Stimulated activated naive CD4-positive, alpha-beta T cell treated with Interleukin-2 at 50 U/mL for 16 hours (primary cell): ENCODE results near the gene PPARA.

ENCODE experiments used
- DNase-seq: peaks from one replicate; lab custom pipeline; 2025; lab: John Stamatoyannopoulos, UW

PPARA gene

DNA sequence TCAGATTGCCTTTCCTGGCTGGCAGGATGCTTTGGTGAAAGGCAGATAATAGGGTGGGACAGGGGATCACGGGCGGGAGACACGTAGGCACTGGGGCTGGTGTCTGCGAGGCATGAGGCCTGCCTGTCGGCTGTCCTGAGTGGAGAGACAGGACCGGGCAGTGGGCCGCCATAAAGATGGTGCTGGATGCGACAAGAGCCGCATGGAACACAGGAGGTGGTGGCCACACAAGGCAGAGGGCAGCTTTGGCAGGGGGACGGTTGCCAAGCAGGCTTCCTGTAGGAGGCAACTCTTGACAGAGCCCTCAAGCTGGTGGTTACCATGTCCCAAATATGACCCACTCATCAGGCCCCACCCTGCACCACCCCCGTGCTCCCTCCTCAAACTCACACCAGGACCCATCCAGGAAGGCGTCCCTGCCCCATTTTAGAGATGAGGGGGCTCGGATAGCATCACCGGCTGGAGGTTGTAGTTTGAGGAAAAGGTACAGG, 4.9 kb upstream of the PPARA start:
- no peak for DNase-seq

- no peak for DNase-seq
Measured at GRCh38 chr22:46145896-46146295, 4.4 kb upstream of the PPARA start.

- DNase-seq = no peak
Measured at GRCh38 chr22:46146329-46146728, 4.0 kb upstream of the PPARA start.

- no peak for DNase-seq
Measured at GRCh38 chr22:46147061-46147460, 3.3 kb upstream of the PPARA start.

DNA sequence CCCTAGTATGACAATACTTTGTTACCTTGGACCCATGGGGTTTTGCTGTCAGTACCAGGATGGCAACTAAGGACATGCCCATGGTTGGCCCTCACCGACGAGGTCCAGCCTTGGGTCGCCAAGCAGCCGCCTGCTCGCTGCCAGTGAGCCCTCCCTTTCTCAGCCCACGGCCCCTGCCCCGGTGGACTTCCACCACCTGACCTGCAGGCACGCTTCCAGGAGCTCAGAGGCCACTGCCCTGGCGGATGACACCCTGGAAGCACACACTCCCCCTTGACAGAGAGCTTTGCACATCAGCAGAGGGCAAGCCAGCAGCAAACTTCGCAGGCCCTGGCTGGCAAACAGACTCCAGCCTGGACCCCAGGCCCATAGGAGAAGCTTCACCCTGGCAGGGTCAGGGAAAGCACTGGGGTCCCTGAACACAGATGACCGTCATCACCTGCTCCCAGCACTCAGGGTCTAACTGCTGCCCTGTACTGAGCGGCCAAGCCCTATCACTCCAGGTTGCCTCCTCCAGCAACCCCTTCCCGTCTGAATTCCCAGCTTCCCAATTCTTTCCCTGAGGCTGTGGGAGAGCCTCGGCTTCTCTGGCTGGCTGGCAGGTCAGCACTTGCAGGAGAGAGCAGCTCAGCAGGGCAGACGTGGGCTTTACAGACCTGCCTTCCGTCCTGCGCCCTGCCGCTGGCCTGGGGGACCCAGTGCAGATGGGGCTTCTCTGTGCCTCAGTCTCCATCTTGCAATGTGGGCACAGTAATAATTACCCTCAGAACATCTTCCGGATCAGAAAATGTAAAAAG, 2.7 kb upstream of the PPARA start:
- DNase-seq = no peak

GRCh38 chr22:46148336-46148735, 2.0 kb upstream of the PPARA start:
- DNase-seq = no peak

DNA sequence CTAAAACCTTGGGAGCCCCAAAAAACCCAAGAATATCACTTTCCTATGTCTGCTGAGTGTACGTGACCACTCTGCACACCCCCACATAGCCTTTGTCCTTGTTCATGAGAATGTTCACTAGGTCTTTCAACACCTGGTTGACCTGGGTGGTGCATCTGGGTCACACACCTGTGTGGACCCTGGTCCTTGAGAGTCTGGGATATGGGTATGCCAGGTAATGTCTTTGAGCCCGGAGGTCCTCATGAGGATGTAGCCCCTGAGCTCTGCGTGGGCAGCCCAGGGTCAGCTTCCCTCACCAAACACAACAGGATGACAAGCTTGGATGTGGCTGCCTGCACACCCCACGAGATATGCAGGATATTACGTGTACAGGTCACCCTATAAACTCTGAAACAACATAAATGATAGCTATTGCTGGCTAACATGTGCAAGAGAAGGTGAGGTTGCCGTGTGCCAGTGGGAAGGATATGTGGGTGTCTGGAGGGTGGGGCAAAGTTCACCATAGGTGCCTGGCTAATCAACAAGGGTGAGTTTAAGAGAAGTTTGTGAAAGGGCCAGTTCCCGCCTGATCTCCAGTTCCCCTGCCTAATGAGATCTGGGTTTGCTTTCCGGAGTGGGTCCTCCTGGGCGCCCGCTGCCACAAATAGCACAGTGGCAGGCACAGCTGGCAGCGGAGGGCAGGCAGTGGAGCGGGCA, 1.4 kb upstream of the PPARA start:
- no peak for DNase-seq

DNA sequence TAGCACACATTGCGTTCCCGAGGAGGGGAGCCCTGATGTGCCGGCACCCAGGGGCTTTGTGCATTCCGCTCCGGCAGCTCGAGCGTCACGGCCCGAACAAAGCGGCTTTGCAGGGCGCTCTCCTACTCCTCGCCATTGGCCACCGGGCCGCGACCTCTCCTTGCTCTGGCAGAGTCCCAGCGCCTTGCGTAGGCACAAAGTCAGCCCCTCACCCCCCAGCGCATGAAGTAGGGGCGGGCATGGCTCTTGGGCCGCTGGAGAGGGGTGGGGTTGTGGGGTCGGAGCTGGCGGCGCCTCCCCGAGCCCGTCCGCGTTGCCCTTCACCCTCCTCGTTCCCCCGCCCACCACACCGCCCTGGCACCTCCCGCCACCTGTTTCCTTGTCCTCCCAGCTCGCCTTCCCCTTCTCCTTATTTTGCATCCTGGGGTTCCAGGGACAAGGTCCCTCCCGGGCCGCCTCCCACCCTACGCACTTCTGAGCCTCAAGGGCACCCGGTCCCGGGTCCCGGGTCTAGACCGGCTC, 753 bp upstream of the PPARA start:
- DNase-seq = peak; percentile 38

DNA sequence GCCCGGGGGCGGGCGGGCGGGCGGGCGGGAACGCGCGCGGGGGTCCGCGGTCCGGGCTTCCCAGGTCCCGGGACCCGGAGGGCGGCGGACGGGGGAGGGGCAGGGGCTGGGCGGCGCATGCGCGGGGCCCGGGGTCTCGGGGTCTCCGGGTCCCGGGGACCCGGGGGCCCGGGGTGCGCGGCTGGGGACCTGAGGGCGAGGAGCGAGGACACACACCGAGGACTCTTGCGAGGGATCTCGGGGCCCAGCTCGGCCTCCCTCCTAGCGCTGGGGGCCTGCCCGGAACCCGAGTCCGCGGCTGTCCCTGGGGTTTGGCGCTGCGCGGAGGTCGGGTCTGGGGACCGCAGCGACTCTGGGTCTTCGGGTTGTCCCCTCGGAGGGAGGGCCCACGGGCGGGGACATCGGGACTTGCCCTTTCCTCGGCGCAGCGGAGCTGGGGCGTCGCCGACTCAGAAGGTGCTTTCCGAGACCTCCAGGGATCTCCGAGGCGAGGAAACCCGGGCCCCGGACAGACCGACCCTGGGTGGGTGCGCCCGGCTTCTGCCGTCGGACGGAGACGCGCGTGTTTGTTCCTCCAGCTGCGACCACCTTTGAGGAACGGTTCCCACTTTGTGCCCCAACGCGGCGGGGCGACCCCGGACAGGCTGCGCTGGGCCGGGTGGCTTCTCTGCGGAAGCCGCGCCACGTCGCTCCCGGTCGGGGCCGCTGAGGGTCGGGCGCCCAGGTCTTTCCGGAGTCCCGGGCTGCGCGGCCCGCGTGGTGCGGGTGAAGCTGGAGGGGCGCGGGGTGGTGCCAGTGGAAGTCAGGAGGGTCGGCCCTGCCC, 540 bp downstream of the PPARA start:
- peak; percentile 50 for DNase-seq

GRCh38 chr22:46153930-46154329, 3.6 kb downstream of the PPARA start:
- no peak for DNase-seq

- DNase-seq = no peak
Measured at GRCh38 chr22:46156031-46156430, 5.7 kb downstream of the PPARA start.

DNA sequence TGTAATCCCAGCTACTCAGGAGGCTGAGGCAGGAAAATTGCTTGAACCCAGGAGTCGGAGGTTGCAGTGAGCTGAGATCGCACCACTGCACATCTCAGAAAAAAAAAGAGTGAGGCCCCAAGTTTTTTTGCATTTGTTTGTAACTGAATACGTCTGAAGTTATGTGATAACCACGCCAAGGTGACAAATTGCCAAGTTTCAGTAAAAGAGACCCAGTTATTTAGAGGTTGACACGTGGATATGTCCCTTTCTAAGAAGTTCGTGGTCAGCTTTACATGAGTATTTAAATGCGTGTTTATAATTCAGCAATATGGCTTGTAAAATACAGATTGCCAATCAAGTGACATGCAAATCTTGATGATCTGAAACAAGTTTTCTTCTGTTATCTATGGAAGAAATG, 8.0 kb downstream of the PPARA start:
- no peak for DNase-seq

GRCh38 chr22:46159212-46159611, 8.9 kb downstream of the PPARA start:
- DNase-seq = no peak

GRCh38 chr22:46159777-46160176, 9.5 kb downstream of the PPARA start:
- no peak for DNase-seq

- no peak for DNase-seq
Measured at GRCh38 chr22:46162285-46162684, 12.0 kb downstream of the PPARA start.

DNA sequence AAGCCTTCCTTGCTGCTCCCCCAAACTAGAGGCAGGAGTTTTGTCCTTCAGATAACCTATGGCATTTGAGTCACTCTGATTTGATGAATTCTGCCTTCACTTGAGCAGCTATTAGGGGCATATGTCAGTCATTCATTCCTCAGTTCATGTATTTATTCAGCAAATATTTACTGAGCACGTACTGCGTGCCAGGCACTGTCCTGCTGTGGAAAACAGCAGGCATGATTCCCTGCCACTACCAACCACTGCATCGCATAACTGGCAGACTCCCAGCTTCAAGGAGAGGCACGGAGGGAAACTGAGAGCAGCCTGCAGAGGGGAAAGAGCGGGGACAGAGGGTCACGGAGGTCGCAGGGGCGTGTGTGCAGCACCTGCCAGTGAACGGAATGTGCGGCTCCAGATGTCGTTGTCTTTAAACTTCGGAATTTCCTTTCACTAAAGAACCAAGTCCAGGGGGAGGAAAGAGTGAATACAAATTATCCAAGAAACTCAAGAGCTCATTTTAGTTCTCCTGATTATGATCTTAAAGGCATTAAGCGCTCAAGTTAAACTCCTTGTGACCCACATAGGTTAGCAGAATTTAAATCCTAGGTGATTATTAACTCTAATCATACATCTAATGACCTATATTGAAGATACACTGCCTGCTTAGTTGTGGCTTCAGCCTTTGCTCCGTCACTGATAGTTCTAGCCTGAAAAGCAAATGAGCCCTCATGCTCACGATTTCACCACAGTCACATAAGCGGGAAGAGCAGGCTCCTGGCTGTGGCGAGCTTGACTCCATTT, 12.6 kb downstream of the PPARA start:
- DNase-seq = no peak

DNA sequence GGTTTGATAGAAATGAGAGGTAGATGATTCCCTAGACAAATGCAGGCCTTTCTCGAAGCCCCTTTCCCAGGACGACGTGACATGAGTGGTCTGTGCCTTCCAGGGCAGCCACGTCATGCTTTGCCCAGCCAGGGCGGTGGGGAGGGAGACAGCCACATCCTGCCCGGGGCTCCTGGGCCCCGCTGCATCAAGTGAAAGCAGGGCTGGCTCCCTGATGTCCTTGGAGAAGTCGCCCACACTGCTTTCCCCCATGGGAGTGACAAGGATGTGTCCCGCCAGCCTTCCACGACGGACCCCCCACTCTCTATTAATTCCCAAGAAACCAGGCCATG, 13.2 kb downstream of the PPARA start:
- DNase-seq = no peak

- no peak for DNase-seq
Measured at GRCh38 chr22:46165977-46166376, 15.7 kb downstream of the PPARA start.

GRCh38 chr22:46169628-46170027, 19.3 kb downstream of the PPARA start:
- DNase-seq = no peak

DNA sequence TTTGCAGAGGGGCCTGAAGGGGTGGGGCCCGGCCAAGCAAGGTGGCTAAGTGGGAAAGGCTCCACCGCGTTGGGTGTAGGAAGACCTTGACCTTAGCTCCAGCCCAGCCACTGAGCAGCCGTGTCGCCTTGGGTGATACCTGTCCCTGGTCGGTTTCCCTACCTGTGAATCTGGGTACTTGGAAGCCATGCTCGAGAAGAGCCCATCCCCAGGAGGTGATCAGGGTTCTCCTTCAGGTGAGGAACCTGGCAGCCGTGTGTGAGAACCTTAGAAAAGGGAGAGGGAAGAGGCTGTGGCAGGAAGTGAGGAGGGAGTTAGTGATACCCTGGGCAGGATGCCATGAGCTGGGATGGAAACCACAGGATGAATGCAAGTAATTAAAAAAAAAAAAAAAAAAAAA, 21.6 kb downstream of the PPARA start:
- DNase-seq = no peak

DNA sequence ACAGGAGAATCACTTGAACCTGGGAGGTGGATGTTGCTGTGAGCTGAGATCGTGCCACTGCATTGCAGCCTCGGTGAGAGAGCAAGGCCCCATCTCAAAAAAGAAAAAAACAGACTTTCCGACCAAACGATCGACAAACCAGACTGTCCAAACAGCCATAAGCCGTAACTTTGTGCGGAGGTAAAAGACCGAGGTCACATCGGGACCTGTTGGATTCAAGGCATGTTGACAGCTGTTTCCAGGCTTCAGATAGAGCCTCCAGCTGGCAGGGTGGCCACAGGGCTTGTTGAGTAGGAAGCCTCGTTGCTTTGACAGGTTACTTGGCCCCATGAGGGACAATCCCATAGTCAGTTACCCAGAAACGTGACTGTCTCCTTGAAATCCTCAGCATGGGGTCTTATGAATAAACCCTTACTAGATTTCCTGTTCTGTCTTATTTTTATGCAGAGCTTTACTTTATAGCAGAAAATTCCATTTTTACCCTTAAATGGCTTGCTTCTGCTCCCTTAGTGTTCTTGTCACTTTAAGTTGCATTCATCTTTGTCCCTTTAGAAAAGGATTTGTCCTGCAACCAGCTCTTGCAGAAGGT, 22.3 kb downstream of the PPARA start:
- DNase-seq = no peak
